IMR-90 (cell line): ENCODE measurements around the gene ULBP2. TPM values are rescaled to one million over a fixed set of nuclear protein-coding genes. Genes with fewer than 3 reads are reported as not detected.

Experiments
- ATAC-seq: fragments of 200-7000 bp; cut with Tn5 transposase; 2 replicates; pipeline ENCODE4 v1.9.1; 2020; ENCODE audit warnings: low read depth, mild to moderate bottlenecking, moderate library complexity
- BruUV-seq: library from RNA; stranded (reverse); fragments of 400-500 nt; replicated peaks from 2 replicates; lab custom pipeline; 2021; lab: Mats Ljungman, UMichigan
- CTCF ChIA-PET: fragments of 300-600 bp; formaldehyde crosslinking; extraction: SDS; loops from one replicate; lab custom pipeline; 2021; ENCODE audit warnings: antibody characterized with exemption; lab: Yijun Ruan, JAX
- POLR2A ChIA-PET: fragments of 300-600 bp; sonication (Branson Sonifier 250); formaldehyde crosslinking; loops from one replicate; lab custom pipeline; 2022; ENCODE audit warnings: antibody characterized with exemption; ENCODE audit not compliant: unreplicated experiment; lab: Charles Lee
- DNase-seq: peaks from one replicate; pipeline ENCODE4 v3.0.0; 2013
- H2AFZ ChIP-seq: replicated peaks from 2 replicates; pipeline ENCODE3; 2013; ENCODE audit warnings: low read length, mild to moderate bottlenecking; ENCODE audit not compliant: poor library complexity
- H2AK5ac ChIP-seq: 2 replicates; pipeline ENCODE4 v1.6.1; 2013; ENCODE audit warnings: low read depth, low read length, inconsistent platforms
- H2AK9ac ChIP-seq: replicated peaks from 2 replicates; pipeline ENCODE3; 2013; ENCODE audit warnings: mild to moderate bottlenecking, low read depth, low read length, moderate library complexity; ENCODE audit not compliant: poor library complexity
- H2BK120ac ChIP-seq: 2 replicates; pipeline ENCODE4 v1.6.1; 2013; ENCODE audit warnings: low read depth, low read length, inconsistent platforms
- H2BK15ac ChIP-seq: 3 replicates; pipeline ENCODE4 v1.6.1; 2013; ENCODE audit warnings: low read depth, low read length, inconsistent platforms
- H2BK20ac ChIP-seq: 2 replicates; pipeline ENCODE4 v1.6.1; 2013; ENCODE audit warnings: low read depth, mild to moderate bottlenecking, inconsistent platforms, low read length, moderate library complexity
- H2BK5ac ChIP-seq: 2 replicates; pipeline ENCODE4 v1.6.1; 2013; ENCODE audit warnings: mild to moderate bottlenecking, low read depth, low read length, inconsistent platforms; ENCODE audit not compliant: poor library complexity, severe bottlenecking
- H3K14ac ChIP-seq: replicated peaks from 2 replicates; pipeline ENCODE4 v1.6.1; 2013; ENCODE audit warnings: low read depth, low read length, inconsistent platforms
- H3K18ac ChIP-seq: 2 replicates; pipeline ENCODE4 v1.6.1; 2013; ENCODE audit warnings: low read depth, low read length, control low read depth
- H3K23ac ChIP-seq: 2 replicates; pipeline ENCODE4 v1.6.1; 2013; ENCODE audit warnings: low read depth, low read length, inconsistent platforms
- H3K27ac ChIP-seq: 2 replicates; pipeline ENCODE4 v1.5.1; 2013; ENCODE audit warnings: mild to moderate bottlenecking, control low read depth, low read length; ENCODE audit not compliant: insufficient read depth
- H3K27me3 ChIP-seq: 2 replicates; pipeline ENCODE4 v1.6.1; 2013; ENCODE audit warnings: low read length; ENCODE audit not compliant: control insufficient read depth, insufficient read depth
- H3K36me3 ChIP-seq: 2 replicates; pipeline ENCODE4 v1.6.1; 2013; ENCODE audit warnings: low read length, mixed read lengths; ENCODE audit not compliant: control insufficient read depth, insufficient read depth
- H3K4ac ChIP-seq: 2 replicates; pipeline ENCODE4 v1.6.1; 2013; ENCODE audit warnings: low read depth, low read length, inconsistent platforms
- H3K4me1 ChIP-seq: 2 replicates; pipeline ENCODE4 v1.6.1; 2013; ENCODE audit warnings: low read length, mixed read lengths; ENCODE audit not compliant: control insufficient read depth, insufficient read depth
- H3K4me2 ChIP-seq: 2 replicates; pipeline ENCODE4 v1.6.1; 2013; ENCODE audit warnings: low read depth, mild to moderate bottlenecking, control low read depth, low read length, moderate library complexity
- H3K4me3 ChIP-seq: 2 replicates; pipeline ENCODE4 v1.5.1; 2013; ENCODE audit warnings: low read depth, mild to moderate bottlenecking, control low read depth, low read length, moderate library complexity; ENCODE audit not compliant: insufficient read depth
- H3K56ac ChIP-seq: 2 replicates; pipeline ENCODE4 v1.6.1; 2013; ENCODE audit warnings: low read length, inconsistent platforms; ENCODE audit not compliant: insufficient read depth; ENCODE audit errors: extremely low read depth
- H3K79me1 ChIP-seq, 2 experiments: 2 replicates each; pipeline ENCODE4 v1.6.1; 2013; ENCODE audit warnings: low read length in 2 of 2, inconsistent platforms in 1 of 2, low read depth in 1 of 2
- H3K9ac ChIP-seq: 2 replicates; pipeline ENCODE4 v1.6.1; 2013; ENCODE audit warnings: low read depth, low read length, control low read depth
- H3K9me1 ChIP-seq: 2 replicates; pipeline ENCODE4 v1.6.1; 2013; ENCODE audit warnings: low read length, inconsistent platforms; ENCODE audit not compliant: insufficient read depth
- H3K9me3 ChIP-seq: 2 replicates; pipeline ENCODE4 v1.6.1; 2013; ENCODE audit warnings: low read length; ENCODE audit not compliant: control insufficient read depth, insufficient read depth
- H4K20me1 ChIP-seq: 2 replicates; pipeline ENCODE4 v1.6.1; 2013; ENCODE audit warnings: low read length, inconsistent platforms; ENCODE audit not compliant: insufficient read depth
- H4K5ac ChIP-seq: 2 replicates; pipeline ENCODE4 v1.6.1; 2013; ENCODE audit warnings: mild to moderate bottlenecking, low read depth, low read length, control low read depth
- H4K8ac ChIP-seq, 2 experiments: 2 replicates each; pipeline ENCODE4 v1.6.1; 2013; ENCODE audit warnings: low read depth in 2 of 2, low read length in 2 of 2, control low read depth in 1 of 2, inconsistent platforms in 1 of 2
- H4K91ac ChIP-seq: 2 replicates; pipeline ENCODE4 v1.6.1; 2013; ENCODE audit warnings: low read depth, low read length, inconsistent platforms; ENCODE audit not compliant: insufficient read depth
- BHLHE40 ChIP-seq: fragments of 150-350 bp; IDR thresholded peaks from 2 replicates; pipeline ENCODE4 v1.6.1; 2016; ENCODE audit warnings: mild to moderate bottlenecking, low read depth, low read length
- CHD1 ChIP-seq: IDR thresholded peaks from 2 replicates; pipeline ENCODE4 v1.6.1; 2012; ENCODE audit warnings: low read depth, low read length, improper control_type of control experiment
- FOS ChIP-seq: fragments of 150-350 bp; IDR thresholded peaks from 2 replicates; pipeline ENCODE4 v1.6.1; 2016; ENCODE audit warnings: low read depth, low read length
- RAD21 ChIP-seq: IDR thresholded peaks from 2 replicates; pipeline ENCODE4 v1.6.1; 2012; ENCODE audit warnings: low read length, improper control_type of control experiment
- RFX5 ChIP-seq: IDR thresholded peaks from 2 replicates; pipeline ENCODE4 v1.8.0; 2012; ENCODE audit warnings: low read depth, mild to moderate bottlenecking, low read length, moderate library complexity
- USF2 ChIP-seq: fragments of 150-350 bp; IDR thresholded peaks from 2 replicates; pipeline ENCODE4 v1.6.1; 2017; ENCODE audit warnings: mild to moderate bottlenecking, antibody characterized with exemption, low read length, low read depth
- WGBS, 2 experiments: methylation state at CpG; one replicate each; pipeline versions ENCODE4 v1.1.5 to v1.1.7; 2013; ENCODE audit warnings: missing lambda C conversion rate in 2 of 2; ENCODE audit not compliant: insufficient read length in 1 of 2; ENCODE audit errors: extremely low coverage in 2 of 2; 5-methylcytosine and 5-hydroxymethylcytosine counted together
- dilution Hi-C: fragments of 300-500 bp; cut with HindIII; formaldehyde crosslinking; loops from one replicate; pipeline ENCODE4 v1.14.3; 2018; ENCODE audit warnings: low sequenced_read_pairs; ENCODE audit not compliant: unreplicated experiment
- in situ Hi-C: fragments of 300-500 bp; cut with MboI; formaldehyde crosslinking; loops from 3 replicates; pipeline ENCODE4 v1.14.3; 2019; ENCODE audit warnings: low sequenced_read_pairs, inconsistent platforms, mixed read lengths
- intact Hi-C: fragments of 100-400 bp; cut with micrococcal nuclease; formaldehyde crosslinking; loops from 2 replicates; pipeline ENCODE4 v1.10.0; 2022
- polyA plus RNA-seq, 3 experiments: library from polyadenylated mRNA; depleted of rRNA; stranded (reverse); fragments of >200 nt; gene quantifications; 2 replicates each; pipeline ENCODE4 v1.2.3, GENCODE V29; 2012; ENCODE audit warnings: low replicate concordance in 1 of 3
- total RNA-seq: library from RNA; depleted of rRNA; stranded (reverse); fragments of >200 nt; gene quantifications from 2 replicates; pipeline ENCODE4 v1.2.3, GENCODE V29; 2012

Gene ULBP2
- total and polyA plus RNA-seq, 2 of the 4 experiments (the other 2 are of a cell fraction) = 7.9 to 16.2 TPM

GRCh38 chr6:149988550-149989346 lies 46.9 kb downstream of the ULBP2 start (continued):
- no peak for TF ChIP-seq RFX5

GRCh38 chr6:149990212-149990660 lies 48.4 kb downstream of the ULBP2 start:
- no peaks in the 10 kb centered on the region for H3K4me1 ChIP-seq
- no peak overlapping the region for H3K4ac ChIP-seq
- H2BK5ac ChIP-seq = no peak overlapping the region
- no peak overlapping the region for H2AK9ac ChIP-seq
- dilution Hi-C loops = no loop called here
- H4K5ac ChIP-seq = no peak overlapping the region
- TF ChIP-seq USF2 (no peak), FOS (no peak), RAD21 (no peak), BHLHE40 (no peak), CHD1 (no peak)
- H3K27me3 ChIP-seq = peaks cover 76% of the 10 kb centered on the region
- ChIA-PET CTCF (interaction anchor here (0.5 kb wide), 1 partner anchor 17 kb away, joined by 3 read pairs; no protein-coding TSS in a partner anchor), POLR2A (no interaction called here)
- no peaks in the 10 kb centered on the region for H3K9me1 ChIP-seq
- no peak overlapping the region for H3K56ac ChIP-seq
- intact Hi-C loops = no loop called here
- H3K9me3 ChIP-seq = peaks cover 19% of the 10 kb centered on the region
- H2BK120ac ChIP-seq = no peak overlapping the region
- H3K23ac ChIP-seq = no peak overlapping the region
- 2% methylated on average over 21 of the region's 32 CpGs; no CpG with 5 or more reads in 1 of the 2 experiments for WGBS, 2 experiments
- no peak overlapping the region for H2BK15ac ChIP-seq
- no peak overlapping the region for H3K14ac ChIP-seq
- H3K9ac ChIP-seq = no peak overlapping the region
- no peak overlapping the region for H3K4me3 ChIP-seq
- H2AK5ac ChIP-seq = no peak overlapping the region
- no peak for ATAC-seq
- H4K8ac ChIP-seq = no peak overlapping the region
- no TSS peak for BruUV-seq
- H4K91ac ChIP-seq = no peak overlapping the region
- H3K18ac ChIP-seq = no peak overlapping the region
- no peaks in the 10 kb centered on the region for H3K36me3 ChIP-seq
- H2AFZ ChIP-seq = peak overlapping the region; percentile 48
- in situ Hi-C loops = no loop called here
- H3K27ac ChIP-seq = no peak overlapping the region
- no peaks in the 10 kb centered on the region; the same call in 1 of the 2 replicates for H4K20me1 ChIP-seq
- no peak overlapping the region for H3K4me2 ChIP-seq
- no peak overlapping the region for H2BK20ac ChIP-seq
- no peak for DNase-seq
- H3K79me1 ChIP-seq = no peaks in the 10 kb centered on the region
